Measurements from ENCODE around the gene WFS1.

WFS1 gene

GRCh38 chr4:6273661-6273990 lies 4.0 kb downstream of the WFS1 start:
- DNase-seq (ENCODE audit: low read depth): no peak
- no peak for TF ChIP-seq CTCF (conservative IDR thresholded peaks at IDR 0.05; ENCODE audit: low read depth, low read length)
- H3K4me3 ChIP-seq (ENCODE audit: low read length): no peak overlapping the region

DNA sequence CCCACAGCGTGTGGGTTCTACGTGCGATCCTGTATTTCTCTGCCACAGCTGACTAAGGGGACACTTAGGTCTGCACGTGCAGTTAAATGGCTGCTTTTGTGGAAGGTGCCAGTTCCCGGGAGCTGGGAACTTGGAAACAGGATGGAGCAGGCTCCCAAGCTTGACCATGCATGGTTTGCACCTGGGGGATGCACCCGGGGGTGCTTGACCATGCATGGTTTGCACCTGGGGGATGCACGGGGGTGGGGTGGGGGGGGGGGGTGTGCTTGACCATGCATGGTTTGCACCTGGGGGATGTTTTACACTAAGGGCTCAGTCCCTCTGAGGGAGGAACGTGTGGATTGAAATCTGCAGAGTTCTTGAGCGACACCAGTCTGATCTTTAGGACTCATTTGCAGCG lies 5.7 kb downstream of the WFS1 start:
- TF ChIP-seq CTCF (conservative IDR thresholded peaks at IDR 0.05; ENCODE audit: low read depth, low read length): no peak
- no peak overlapping the region for H3K4me3 ChIP-seq (ENCODE audit: low read length)
- DNase-seq (ENCODE audit: low read depth): no peak

- peak; percentile 48 for DNase-seq (ENCODE audit: low read depth)
- TF ChIP-seq CTCF (conservative IDR thresholded peaks at IDR 0.05; ENCODE audit: low read depth, low read length): no peak
- H3K4me3 ChIP-seq (ENCODE audit: low read length): no peak overlapping the region
Observed at GRCh38 chr4:6275898-6276806, 6.5 kb downstream of the WFS1 start.

- no peak for TF ChIP-seq CTCF (conservative IDR thresholded peaks at IDR 0.05; ENCODE audit: low read depth, low read length)
- H3K4me3 ChIP-seq (ENCODE audit: low read length): no peak overlapping the region
- DNase-seq (ENCODE audit: low read depth): no peak
Observed at GRCh38 chr4:6277139-6277802, 7.6 kb downstream of the WFS1 start.

- no peak for DNase-seq (ENCODE audit: low read depth)
- no peak for TF ChIP-seq CTCF (conservative IDR thresholded peaks at IDR 0.05; ENCODE audit: low read depth, low read length)
- H3K4me3 ChIP-seq (ENCODE audit: low read length): no peak overlapping the region
Observed at GRCh38 chr4:6277935-6278800, 8.5 kb downstream of the WFS1 start.

DNA sequence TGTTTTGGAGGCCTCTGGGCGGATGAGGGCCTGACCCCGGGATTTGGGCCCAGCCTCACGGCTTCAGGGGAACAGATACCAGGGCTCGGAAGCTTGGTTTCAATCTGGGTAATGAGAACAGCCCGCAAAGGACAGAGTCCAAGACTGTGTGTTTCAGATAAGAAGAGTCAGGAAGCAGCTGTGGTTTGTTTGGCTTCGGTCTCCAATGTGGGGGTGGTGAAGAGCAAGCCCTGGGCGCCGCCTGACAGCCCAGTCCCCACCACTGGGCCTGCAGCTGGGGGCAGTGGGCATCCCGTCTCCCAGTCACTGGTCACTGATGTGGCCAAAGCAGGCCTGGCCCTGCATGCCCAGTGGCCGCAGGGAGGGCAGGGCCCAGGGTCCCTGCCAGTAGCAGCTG lies 9.1 kb downstream of the WFS1 start:
- no peak overlapping the region for H3K4me3 ChIP-seq (ENCODE audit: low read length)
- TF ChIP-seq CTCF (conservative IDR thresholded peaks at IDR 0.05; ENCODE audit: low read depth, low read length): no peak
- DNase-seq (ENCODE audit: low read depth): no peak

All from retinal pigment epithelial cell (primary cell).